KBM-7 (cell line): Measurements from ENCODE around the gene ABHD17A.

Experiments used
- DNase-seq: peaks from one replicate; pipeline ENCODE4 v3.0.0-alpha.2; 2015
- in situ Hi-C: fragments of 300-500 bp; cut with MboI; formaldehyde crosslinking; loops from 2 replicates; pipeline ENCODE4 v1.14.3; 2020; ENCODE audit warnings: low sequenced_read_pairs, low pct_unique_long_range_greater_than_20kb, mixed read lengths

Gene ABHD17A

GRCh38 chr19:1868971-1869370 lies 16.3 kb downstream of the ABHD17A start:
- in situ Hi-C loops: no loop called here

GRCh38 chr19:1867349-1867724 lies 18.0 kb downstream of the ABHD17A start:
- in situ Hi-C loops: no loop called here
- DNase-seq: no peak

More at GRCh38 chr19:1868971-1869370, 16.3 kb downstream of the ABHD17A start:
- no peak for DNase-seq

GRCh38 chr19:1866693-1867348 lies 18.5 kb downstream of the ABHD17A start:
- in situ Hi-C loops: no loop called here
- DNase-seq: no peak

- in situ Hi-C loops: no loop called here
- no peak for DNase-seq
Observed at GRCh38 chr19:1865172-1866010, 19.9 kb downstream of the ABHD17A start.

GRCh38 chr19:1864480-1865171 lies 20.7 kb downstream of the ABHD17A start:
- peak; percentile 79 for DNase-seq
- in situ Hi-C loops: no loop called here

- in situ Hi-C loops: no loop called here
- peak; percentile 87 for DNase-seq
Observed at GRCh38 chr19:1863638-1864479, 21.4 kb downstream of the ABHD17A start.

GRCh38 chr19:1863328-1863637 lies 22.0 kb downstream of the ABHD17A start, which contains the start of gene KLF16:
KLF16 (minus strand) TSS chr19:1863579; CDS start chr19:1863497, 82 bp downstream.
- no peak for DNase-seq
- in situ Hi-C loops: no loop called here

GRCh38 chr19:1862424-1863327 lies 22.6 kb downstream of the ABHD17A start:
- DNase-seq: peak; percentile 78
- in situ Hi-C loops: no loop called here

GRCh38 chr19:1862068-1862423 lies 23.2 kb downstream of the ABHD17A start:
- DNase-seq: no peak
- in situ Hi-C loops: no loop called here

GRCh38 chr19:1861599-1862031 lies 23.7 kb downstream of the ABHD17A start:
- in situ Hi-C loops: no loop called here
- no peak for DNase-seq

GRCh38 chr19:1860821-1861598 lies 24.3 kb downstream of the ABHD17A start:
- in situ Hi-C loops: no loop called here

GRCh38 chr19:1860042-1860775 lies 25.1 kb downstream of the ABHD17A start:
- DNase-seq: peak; percentile 79

More at GRCh38 chr19:1860821-1861598, 24.3 kb downstream of the ABHD17A start:
- no peak for DNase-seq

GRCh38 chr19:1859331-1859781 lies 25.9 kb downstream of the ABHD17A start:
- DNase-seq: no peak
- in situ Hi-C loops: no loop called here

More at GRCh38 chr19:1860042-1860775, 25.1 kb downstream of the ABHD17A start:
- in situ Hi-C loops: no loop called here

GRCh38 chr19:1858412-1859081 lies 26.7 kb downstream of the ABHD17A start:
- in situ Hi-C loops: no loop called here
- DNase-seq: no peak

GRCh38 chr19:1857648-1858326 lies 27.5 kb downstream of the ABHD17A start:
- in situ Hi-C loops: no loop called here

More at GRCh38 chr19:1857648-1858326, 27.5 kb downstream of the ABHD17A start:
- DNase-seq: peak; percentile 87
